ENCODE results near the gene TRPM3.

TRPM3 gene

DNA sequence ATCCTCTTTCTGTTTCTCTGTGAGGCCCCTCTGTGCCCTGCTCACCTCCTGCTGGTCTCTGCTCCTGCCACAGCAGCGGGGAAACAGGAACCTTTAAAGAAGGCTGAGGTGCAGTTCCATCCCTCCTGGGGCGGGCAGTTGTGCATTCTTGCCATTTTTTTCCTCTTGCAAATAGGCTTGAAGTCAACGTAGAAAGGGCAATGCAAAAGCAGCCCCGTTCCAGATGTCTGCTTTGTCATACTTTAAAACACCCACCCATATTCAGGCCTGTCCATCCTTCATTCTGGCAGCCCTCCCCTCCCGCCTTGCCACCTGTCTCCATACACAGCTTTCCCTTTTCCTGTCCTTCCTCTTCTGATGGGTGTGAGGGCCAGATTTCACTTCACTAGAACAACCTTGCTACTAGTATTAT is 641.5 kb downstream of the TRPM3 start:
- in situ Hi-C loops (cut with MboI; ENCODE audit: low pct_unique_long_range_greater_than_20kb, low sequenced_read_pairs, unreplicated experiment) = loop anchor here (10.0 kb wide), 1 partner anchor 125 kb away; no protein-coding TSS in a partner anchor
- no peak for DNase-seq (ENCODE audit: low spot score)
- no peak for TF ChIP-seq CTCF (IDR thresholded peaks at IDR 0.05; ENCODE audit: extremely low read depth, insufficient read depth, missing control alignments)
